SU-DHL-6 (cell line): ENCODE results near the gene SUSD2.

Source experiments
- H2AFZ ChIP-seq: fragments of 200-600 bp; sonication (generic); 2 replicates; pipeline ENCODE4 v1.6.1; 2014; ENCODE audit warnings: low read depth, mild to moderate bottlenecking, moderate library complexity, mixed read lengths, antibody characterized with exemption, low read length; ENCODE audit not compliant: severe bottlenecking
- H3F3A ChIP-seq: fragments of 200-600 bp; shearing (Covaris generic); 2 replicates; pipeline ENCODE4 v1.6.0; 2016; ENCODE audit warnings: antibody characterized with exemption, mild to moderate bottlenecking; ENCODE audit not compliant: insufficient read depth
- H3K27ac ChIP-seq: fragments of 200-600 bp; sonication (generic); 2 replicates; pipeline ENCODE4 v1.5.1; 2016; ENCODE audit warnings: low read depth, mild to moderate bottlenecking, low read length, moderate library complexity, mixed read lengths
- H3K27me3 ChIP-seq: fragments of 200-600 bp; sonication (generic), shearing (Covaris generic); 2 replicates; pipeline ENCODE4 v1.6.0; 2014; ENCODE audit warnings: mild to moderate bottlenecking, low read length
- H3K36me3 ChIP-seq: fragments of 200-600 bp; sonication (generic); 2 replicates; pipeline ENCODE4 v1.6.1; 2014; ENCODE audit warnings: mild to moderate bottlenecking, low read length, mixed read lengths
- H3K4me2 ChIP-seq: fragments of 300-600, 200-600 bp; shearing (Covaris generic), sonication (generic); 2 replicates; pipeline ENCODE4 v1.6.0; 2014; ENCODE audit warnings: low read length, low read depth, mild to moderate bottlenecking; ENCODE audit not compliant: poor library complexity, severe bottlenecking
- H3K4me3 ChIP-seq: fragments of 200-600 bp; sonication (generic); 2 replicates; pipeline ENCODE4 v1.5.1; 2014; ENCODE audit warnings: antibody characterized with exemption, low read length, mild to moderate bottlenecking, mixed read lengths; ENCODE audit not compliant: insufficient read depth, poor library complexity, severe bottlenecking
- H3K79me2 ChIP-seq: fragments of 200-600 bp; sonication (generic); 2 replicates; pipeline ENCODE4 v1.6.1; 2014; ENCODE audit warnings: mild to moderate bottlenecking, low read length, moderate library complexity; ENCODE audit not compliant: insufficient read depth
- H3K9ac ChIP-seq: fragments of 200-600 bp; sonication (generic); 2 replicates; pipeline ENCODE4 v1.7.0; 2014; ENCODE audit warnings: mild to moderate bottlenecking, low read length
- H3K9me2 ChIP-seq: fragments of 200-600 bp; sonication (generic); replicated peaks from 2 replicates; pipeline ENCODE4 v1.6.1; 2014; ENCODE audit warnings: low read length; ENCODE audit not compliant: insufficient read depth
- H3K9me3 ChIP-seq: fragments of 200-600 bp; sonication (generic); 2 replicates; pipeline ENCODE4 v1.6.1; 2014; ENCODE audit warnings: low read length, mixed read lengths; ENCODE audit not compliant: insufficient read depth
- H4K20me1 ChIP-seq: fragments of 200-600 bp; sonication (generic); 2 replicates; pipeline ENCODE4 v1.6.1; 2014; ENCODE audit warnings: low read depth, mild to moderate bottlenecking, antibody characterized with exemption, low read length, moderate library complexity, mixed read lengths
- EZH2phosphoT487 ChIP-seq: fragments of 200-600 bp; sonication (generic), shearing (Covaris generic); conservative IDR thresholded peaks from 2 replicates; pipeline ENCODE4 v1.6.1; 2018; ENCODE audit warnings: mild to moderate bottlenecking, antibody characterized with exemption, low read length, moderate library complexity, mixed read lengths
- TF ChIP-seq, protein P1 (sequence below): fragments of 200-600 bp; sonication (generic); IDR thresholded peaks from one replicate; pipeline ENCODE4 v1.5.1; 2017; ENCODE audit warnings: antibody characterized with exemption, mild to moderate bottlenecking, low read length, moderate library complexity; ENCODE audit not compliant: insufficient read depth, poor library complexity, severe bottlenecking

Gene SUSD2

DNA sequence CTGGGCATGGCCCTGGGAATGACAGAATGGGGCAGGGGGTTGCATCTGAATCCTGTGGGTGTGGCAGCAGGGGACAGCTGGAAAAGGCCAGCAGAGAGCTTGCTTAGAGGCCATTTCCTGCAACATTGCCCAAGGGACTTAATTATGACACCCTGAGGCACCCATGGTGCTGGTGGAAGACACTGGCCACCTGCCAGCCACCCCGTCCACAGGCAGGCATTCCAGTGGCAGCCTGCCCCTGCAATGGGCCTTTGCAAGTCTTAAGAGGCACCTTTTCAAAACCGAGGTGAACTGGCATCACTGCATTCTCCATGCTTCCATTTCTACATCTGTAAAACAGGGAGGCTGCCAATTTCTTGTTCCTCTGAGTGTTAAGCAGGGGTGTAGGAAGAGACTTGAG, 21.6 kb upstream of the SUSD2 start:
- Histone ChIP-seq H3K79me2 (no peaks in the 10 kb centered on the region), H4K20me1 (no peaks in the 10 kb centered on the region), H3F3A (0 out of 2 replicates have a peak, but pooled peaks cover 5% of the 10 kb centered on the region), H3K27ac (no peak overlapping the region), H3K9me2 (no peaks in the 10 kb centered on the region), H3K4me2 (no peak overlapping the region), H3K27me3 (no peaks in the 10 kb centered on the region), H3K36me3 (no peaks in the 10 kb centered on the region), H3K9me3 (no peaks in the 10 kb centered on the region), H2AFZ (no peak overlapping the region), H3K9ac (no peak overlapping the region), H3K4me3 (no peak overlapping the region)
- no peak for TF ChIP-seq EZH2phosphoT487
- TF ChIP-seq, protein P1, sequence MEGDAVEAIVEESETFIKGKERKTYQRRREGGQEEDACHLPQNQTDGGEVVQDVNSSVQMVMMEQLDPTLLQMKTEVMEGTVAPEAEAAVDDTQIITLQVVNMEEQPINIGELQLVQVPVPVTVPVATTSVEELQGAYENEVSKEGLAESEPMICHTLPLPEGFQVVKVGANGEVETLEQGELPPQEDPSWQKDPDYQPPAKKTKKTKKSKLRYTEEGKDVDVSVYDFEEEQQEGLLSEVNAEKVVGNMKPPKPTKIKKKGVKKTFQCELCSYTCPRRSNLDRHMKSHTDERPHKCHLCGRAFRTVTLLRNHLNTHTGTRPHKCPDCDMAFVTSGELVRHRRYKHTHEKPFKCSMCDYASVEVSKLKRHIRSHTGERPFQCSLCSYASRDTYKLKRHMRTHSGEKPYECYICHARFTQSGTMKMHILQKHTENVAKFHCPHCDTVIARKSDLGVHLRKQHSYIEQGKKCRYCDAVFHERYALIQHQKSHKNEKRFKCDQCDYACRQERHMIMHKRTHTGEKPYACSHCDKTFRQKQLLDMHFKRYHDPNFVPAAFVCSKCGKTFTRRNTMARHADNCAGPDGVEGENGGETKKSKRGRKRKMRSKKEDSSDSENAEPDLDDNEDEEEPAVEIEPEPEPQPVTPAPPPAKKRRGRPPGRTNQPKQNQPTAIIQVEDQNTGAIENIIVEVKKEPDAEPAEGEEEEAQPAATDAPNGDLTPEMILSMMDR: no peak

DNA sequence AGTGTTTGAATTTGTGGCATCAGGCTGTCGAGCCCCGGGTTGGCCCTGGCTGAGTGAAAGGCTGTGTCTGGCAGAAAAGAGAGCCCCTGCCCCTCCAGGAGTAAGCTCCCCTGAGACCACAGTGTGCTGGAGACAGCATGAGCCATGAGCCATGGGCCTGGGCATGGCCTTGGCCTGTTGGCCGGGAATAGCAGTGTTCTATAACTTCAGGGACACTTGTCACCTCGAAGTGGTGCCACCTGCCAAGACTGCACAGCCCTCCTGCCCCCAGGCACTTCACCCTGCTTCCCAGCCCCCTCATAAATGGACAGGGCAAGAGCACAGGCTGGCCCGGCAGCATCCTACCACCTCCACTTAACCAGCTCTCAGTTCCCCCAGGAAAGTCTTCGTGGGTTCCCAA, 20.7 kb upstream of the SUSD2 start:
- Histone ChIP-seq H3K9ac (no peak overlapping the region), H4K20me1 (no peaks in the 10 kb centered on the region), H3K27me3 (no peaks in the 10 kb centered on the region), H3F3A (0 out of 2 replicates have a peak, but pooled peaks cover 5% of the 10 kb centered on the region), H3K4me2 (no peak overlapping the region), H3K27ac (no peak overlapping the region), H3K9me3 (no peaks in the 10 kb centered on the region), H3K4me3 (no peak overlapping the region), H2AFZ (no peak overlapping the region), H3K79me2 (no peaks in the 10 kb centered on the region), H3K9me2 (no peaks in the 10 kb centered on the region), H3K36me3 (no peaks in the 10 kb centered on the region)
- TF ChIP-seq, protein P1: no peak
- no peak for TF ChIP-seq EZH2phosphoT487

DNA sequence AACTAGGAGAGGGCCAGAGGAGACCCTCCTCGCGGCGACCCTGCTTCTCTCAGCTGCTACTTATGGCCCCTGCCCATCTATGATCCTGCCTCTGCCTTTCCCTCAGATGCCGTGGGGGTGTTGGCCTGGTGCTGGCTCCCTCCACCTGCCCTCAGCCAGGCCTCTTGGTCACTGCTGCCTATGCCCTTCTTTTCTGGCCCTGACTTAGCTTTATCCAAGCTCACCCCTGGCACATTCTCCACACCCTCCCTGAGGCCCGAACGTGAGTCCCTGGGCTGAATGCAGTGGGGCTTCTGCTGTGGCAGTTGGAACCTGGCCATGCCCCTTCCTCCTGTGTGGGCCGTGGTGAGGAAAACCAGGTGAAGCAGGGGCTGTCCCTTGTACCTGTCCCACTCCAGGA, 19.8 kb upstream of the SUSD2 start:
- TF ChIP-seq, protein P1: no peak
- TF ChIP-seq EZH2phosphoT487: no peak
- Histone ChIP-seq H3K4me2 (no peak overlapping the region), H3K36me3 (no peaks in the 10 kb centered on the region), H3K79me2 (no peaks in the 10 kb centered on the region), H3K27me3 (no peaks in the 10 kb centered on the region), H3K9me3 (no peaks in the 10 kb centered on the region), H3K9me2 (no peaks in the 10 kb centered on the region), H4K20me1 (no peaks in the 10 kb centered on the region), H3K4me3 (no peak overlapping the region), H3K9ac (no peak overlapping the region), H3F3A (0 out of 2 replicates have a peak, but pooled peaks cover 3% of the 10 kb centered on the region), H2AFZ (no peak overlapping the region), H3K27ac (no peak overlapping the region)
